ENCODE data around the gene TMPRSS15. TPM values are rescaled to one million over a fixed set of nuclear protein-coding genes. Genes with fewer than 3 reads are reported as not detected.

The TMPRSS15 gene
- total RNA-seq, 1 donor from 2014 or later = not detected

GRCh38 chr21:18356801-18357200, 46.8 kb downstream of the TMPRSS15 start:
- no peak for DNase-seq (ENCODE audit: missing footprints)
- intact Hi-C loops (cut with DNase I) = no loop called here
- ATAC-seq = no peak

GRCh38 chr21:18354947-18355346, 48.6 kb downstream of the TMPRSS15 start:
- intact Hi-C loops (cut with DNase I) = no loop called here
- DNase-seq (ENCODE audit: missing footprints) (no peak), ATAC-seq (no peak)

- ATAC-seq = peak; percentile 31
- no peak for DNase-seq (ENCODE audit: missing footprints)
- intact Hi-C loops (cut with DNase I) = no loop called here
These were observed 53.4 kb downstream of the TMPRSS15 start for GRCh38 chr21:18350216-18350615.

GRCh38 chr21:18349468-18349867, 54.1 kb downstream of the TMPRSS15 start:
- DNase-seq (ENCODE audit: missing footprints) = no peak
- no peak for ATAC-seq
- intact Hi-C loops (cut with DNase I) = no loop called here

- intact Hi-C loops (cut with DNase I) = no loop called here
- DNase-seq (ENCODE audit: missing footprints) = no peak
- ATAC-seq = no peak
These were observed 63.1 kb downstream of the TMPRSS15 start for GRCh38 chr21:18340387-18340942.

- DNase-seq (ENCODE audit: missing footprints) = no peak
- intact Hi-C loops (cut with DNase I) = no loop called here
- ATAC-seq = no peak
These were observed 67.8 kb downstream of the TMPRSS15 start for GRCh38 chr21:18335651-18336236.

GRCh38 chr21:18334066-18334465, 69.5 kb downstream of the TMPRSS15 start:
- intact Hi-C loops (cut with DNase I) = no loop called here
- ATAC-seq = no peak
- DNase-seq (ENCODE audit: missing footprints) = no peak

- DNase-seq (ENCODE audit: missing footprints) = no peak
- intact Hi-C loops (cut with DNase I) = no loop called here
- no peak for ATAC-seq
These were observed 85.4 kb downstream of the TMPRSS15 start for GRCh38 chr21:18318156-18318555.

GRCh38 chr21:18298228-18298627, 105.4 kb downstream of the TMPRSS15 start:
- DNase-seq (ENCODE audit: missing footprints) (no peak), ATAC-seq (no peak)
- intact Hi-C loops (cut with DNase I) = no loop called here

GRCh38 chr21:18294100-18294499, 109.5 kb downstream of the TMPRSS15 start:
- DNase-seq (ENCODE audit: missing footprints) = no peak
- no peak for ATAC-seq
- intact Hi-C loops (cut with DNase I) = no loop called here

- DNase-seq (ENCODE audit: missing footprints) (no peak), ATAC-seq (no peak)
- intact Hi-C loops (cut with DNase I) = no loop called here
These were observed 113.7 kb downstream of the TMPRSS15 start for GRCh38 chr21:18289876-18290275.

- DNase-seq (ENCODE audit: missing footprints) (no peak), ATAC-seq (no peak)
- intact Hi-C loops (cut with DNase I) = no loop called here
These were observed 118.2 kb downstream of the TMPRSS15 start for GRCh38 chr21:18285379-18285778.

GRCh38 chr21:18275781-18276180, 127.8 kb downstream of the TMPRSS15 start:
- ATAC-seq (no peak), DNase-seq (ENCODE audit: missing footprints) (no peak)
- intact Hi-C loops (cut with DNase I) = no loop called here

GRCh38 chr21:18274370-18274769, 129.2 kb downstream of the TMPRSS15 start:
- ATAC-seq (no peak), DNase-seq (ENCODE audit: missing footprints) (no peak)
- intact Hi-C loops (cut with DNase I) = no loop called here

GRCh38 chr21:18273400-18273799, 130.2 kb downstream of the TMPRSS15 start:
- DNase-seq (ENCODE audit: missing footprints) = no peak
- no peak for ATAC-seq
- intact Hi-C loops (cut with DNase I) = no loop called here

GRCh38 chr21:18269856-18270255, 133.7 kb downstream of the TMPRSS15 start:
- ATAC-seq (no peak), DNase-seq (ENCODE audit: missing footprints) (no peak)
- intact Hi-C loops (cut with DNase I) = no loop called here

- DNase-seq (ENCODE audit: missing footprints) = no peak
- intact Hi-C loops (cut with DNase I) = no loop called here
- ATAC-seq = no peak
These were observed 134.7 kb downstream of the TMPRSS15 start for GRCh38 chr21:18268906-18269305.

GRCh38 chr21:18267496-18267895, 136.1 kb downstream of the TMPRSS15 start:
- intact Hi-C loops (cut with DNase I) = no loop called here
- no peak for DNase-seq (ENCODE audit: missing footprints)
- no peak for ATAC-seq

- ATAC-seq (no peak), DNase-seq (ENCODE audit: missing footprints) (no peak)
- intact Hi-C loops (cut with DNase I) = no loop called here
These were observed 137.6 kb downstream of the TMPRSS15 start for GRCh38 chr21:18265944-18266343.

GRCh38 chr21:18253799-18254198, 149.8 kb downstream of the TMPRSS15 start:
- DNase-seq (ENCODE audit: missing footprints) (no peak), ATAC-seq (no peak)
- intact Hi-C loops (cut with DNase I) = no loop called here

- no peak for DNase-seq (ENCODE audit: missing footprints)
- ATAC-seq = peak; percentile 34
- intact Hi-C loops (cut with DNase I) = no loop called here
These were observed 150.4 kb downstream of the TMPRSS15 start for GRCh38 chr21:18253221-18253620.

Data from Right ventricle myocardium inferior (tissue), 1 donor.